Natural killer cell (primary cell): ENCODE measurements around the gene TEX51. TPM values are rescaled to one million over a fixed set of nuclear protein-coding genes. Genes with fewer than 3 reads are reported as not detected.

Source experiments
- ATAC-seq, 3 donors: fragments of 150-1000 bp in 2 of 3; fragments of 200-7000 bp in 1 of 3; cut with Tn5 transposase; 1 replicate in 1 of 3; 2 replicates in 2 of 3; pipeline ENCODE4 v1.10.0; 2021; ENCODE audit warnings: mild to moderate bottlenecking in 2 of 3, moderate library complexity in 2 of 3
- DNase-seq, 2 donors: peaks; one replicate each; pipeline versions ENCODE4 v3.0.0 to v3.0.0-alpha.2; 2013 to 2021; ENCODE audit warnings: mixed read lengths in 1 of 2
- H3K27ac ChIP-seq: one replicate; pipeline ENCODE4 v1.5.1; 2013; ENCODE audit warnings: mild to moderate bottlenecking, low read length
- H3K27me3 ChIP-seq: one replicate; pipeline ENCODE4 v1.6.1; 2013; ENCODE audit warnings: low read length; ENCODE audit not compliant: control insufficient read depth, insufficient read depth
- H3K36me3 ChIP-seq: one replicate; pipeline ENCODE4 v1.6.1; 2013; ENCODE audit warnings: low read length; ENCODE audit not compliant: control insufficient read depth, insufficient read depth
- H3K4me1 ChIP-seq: one replicate; pipeline ENCODE4 v1.6.1; 2013; ENCODE audit warnings: low read length; ENCODE audit not compliant: control insufficient read depth, insufficient read depth
- H3K4me3 ChIP-seq: one replicate; pipeline ENCODE4 v1.5.1; 2013; ENCODE audit warnings: low read length
- H3K9me3 ChIP-seq: one replicate; pipeline ENCODE4 v1.6.1; 2013; ENCODE audit warnings: low read length; ENCODE audit not compliant: control insufficient read depth, insufficient read depth
- H3K27ac Mint-ChIP-seq, 2 donors: one replicate each; pipeline ENCODE4 v1.8.0; 2022; ENCODE audit warnings: mild to moderate bottlenecking in 2 of 2, mixed read lengths in 2 of 2, moderate library complexity in 1 of 2
- H3K27me3 Mint-ChIP-seq, 2 donors: one replicate each; pipeline ENCODE4 v1.8.0; 2022; ENCODE audit warnings: low read depth in 2 of 2, mixed read lengths in 2 of 2
- H3K36me3 Mint-ChIP-seq: one replicate; pipeline ENCODE4 v1.8.0; 2022; ENCODE audit warnings: mixed read lengths
- H3K4me1 Mint-ChIP-seq, 2 donors: one replicate each; pipeline ENCODE4 v1.8.0; 2022; ENCODE audit warnings: mixed read lengths in 2 of 2
- H3K4me3 Mint-ChIP-seq: one replicate; pipeline ENCODE4 v1.8.0; 2022; ENCODE audit warnings: mild to moderate bottlenecking, moderate library complexity, mixed read lengths
- H3K9me3 Mint-ChIP-seq, 2 donors: one replicate each; pipeline ENCODE4 v1.8.0; 2022; ENCODE audit warnings: mixed read lengths in 2 of 2
- WGBS: methylation state at CpG from one replicate; pipeline ENCODE4 v1.1.7; 2013; ENCODE audit warnings: missing lambda C conversion rate; ENCODE audit not compliant: insufficient coverage; 5-methylcytosine and 5-hydroxymethylcytosine counted together
- intact Hi-C: fragments of 100-400 bp; cut with micrococcal nuclease; formaldehyde crosslinking; loops from one replicate; pipeline ENCODE4 v1.14.2; 2022
- total RNA-seq, 4 donors: library from RNA; stranded (reverse); fragments of 120-200 nt in 1 of 4; gene quantifications; one replicate each; pipeline versions ENCODE4 v1.2.3 to v1.2.4, GENCODE V29; 2013 to 2022
- TF ChIP-seq, protein P1 (sequence below): fragments of 200-600 bp; IDR thresholded peaks from one replicate; pipeline ENCODE4 v1.8.0; 2022; ENCODE audit warnings: antibody characterized with exemption

The TEX51 gene
- total RNA-seq, 3 donors from 2014 or later (not counting 1 experiment from before 2014, with no cell fraction given) = not detected

DNA sequence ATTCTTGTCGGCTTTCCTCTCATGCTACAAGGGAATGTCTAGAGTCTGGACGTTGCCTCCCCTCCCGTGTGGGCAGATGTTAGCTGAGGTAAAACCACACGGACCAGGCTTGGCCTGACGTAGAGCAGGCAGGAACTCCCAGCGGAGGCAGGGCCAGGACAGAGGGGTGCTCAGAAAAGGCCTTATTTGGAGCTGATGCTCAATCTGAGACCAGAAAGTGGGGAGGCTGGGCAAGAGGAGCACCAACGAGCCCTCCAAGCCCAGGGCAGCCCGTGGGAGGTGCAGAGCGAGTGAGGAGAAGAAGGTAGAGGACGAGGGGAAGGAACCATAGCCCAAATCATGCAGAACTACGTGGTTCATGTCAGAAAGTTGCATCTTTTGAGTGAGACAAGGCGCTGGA, 9.0 kb downstream of the TEX51 start:
- ATAC-seq = no peak

DNA sequence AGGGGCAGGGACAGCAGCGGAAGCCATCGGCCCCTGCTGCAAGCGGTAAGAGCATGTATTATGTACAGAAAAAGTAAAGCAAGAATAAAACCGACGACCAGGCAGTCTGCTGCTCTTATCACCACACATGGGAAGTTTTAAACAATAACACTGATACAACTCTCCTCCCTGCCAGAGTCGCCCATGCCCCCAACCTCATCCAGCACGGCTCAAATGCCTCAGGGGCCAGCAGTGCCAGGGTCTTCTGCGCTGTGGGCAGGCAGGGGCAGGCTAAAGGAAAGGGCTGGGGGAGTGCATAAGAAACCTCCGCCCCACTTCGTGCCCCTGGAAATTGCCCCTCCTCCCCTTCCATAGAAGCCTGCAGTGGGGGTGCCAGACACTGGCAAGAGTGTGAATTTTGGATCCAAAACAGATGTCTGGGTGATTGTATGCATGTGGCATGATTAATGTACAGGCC, 10.1 kb downstream of the TEX51 start:
- Histone ChIP-seq H3K4me3 (no peak overlapping the region), H3K9me3 (no peaks in the 10 kb centered on the region), H3K27me3 (no peaks in the 10 kb centered on the region), H3K4me1 (no peaks in the 10 kb centered on the region), H3K27ac (no peak overlapping the region), H3K36me3 (no peaks in the 10 kb centered on the region)
- no peak overlapping the region for H3K27ac Mint-ChIP-seq
- H3K4me3 Mint-ChIP-seq = no peak overlapping the region
- ATAC-seq = no peak
- no peaks in the 10 kb centered on the region for H3K9me3 Mint-ChIP-seq
- intact Hi-C loops = no loop called here
- H3K27me3 Mint-ChIP-seq = no peaks in the 10 kb centered on the region
- WGBS = 81% methylated on average over 9 of the region's 10 CpGs
- DNase-seq = no peak
- H3K4me1 Mint-ChIP-seq = no peaks in the 10 kb centered on the region
- TF ChIP-seq, protein P1, sequence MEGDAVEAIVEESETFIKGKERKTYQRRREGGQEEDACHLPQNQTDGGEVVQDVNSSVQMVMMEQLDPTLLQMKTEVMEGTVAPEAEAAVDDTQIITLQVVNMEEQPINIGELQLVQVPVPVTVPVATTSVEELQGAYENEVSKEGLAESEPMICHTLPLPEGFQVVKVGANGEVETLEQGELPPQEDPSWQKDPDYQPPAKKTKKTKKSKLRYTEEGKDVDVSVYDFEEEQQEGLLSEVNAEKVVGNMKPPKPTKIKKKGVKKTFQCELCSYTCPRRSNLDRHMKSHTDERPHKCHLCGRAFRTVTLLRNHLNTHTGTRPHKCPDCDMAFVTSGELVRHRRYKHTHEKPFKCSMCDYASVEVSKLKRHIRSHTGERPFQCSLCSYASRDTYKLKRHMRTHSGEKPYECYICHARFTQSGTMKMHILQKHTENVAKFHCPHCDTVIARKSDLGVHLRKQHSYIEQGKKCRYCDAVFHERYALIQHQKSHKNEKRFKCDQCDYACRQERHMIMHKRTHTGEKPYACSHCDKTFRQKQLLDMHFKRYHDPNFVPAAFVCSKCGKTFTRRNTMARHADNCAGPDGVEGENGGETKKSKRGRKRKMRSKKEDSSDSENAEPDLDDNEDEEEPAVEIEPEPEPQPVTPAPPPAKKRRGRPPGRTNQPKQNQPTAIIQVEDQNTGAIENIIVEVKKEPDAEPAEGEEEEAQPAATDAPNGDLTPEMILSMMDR = no peak
- no peaks in the 10 kb centered on the region for H3K36me3 Mint-ChIP-seq

More for the DNA sequence above, 9.0 kb downstream of the TEX51 start:
- Mint-ChIP-seq H3K36me3 (no peaks in the 10 kb centered on the region), H3K4me3 (no peak overlapping the region), H3K9me3 (no peaks in the 10 kb centered on the region), H3K27ac (no peak overlapping the region), H3K4me1 (no peaks in the 10 kb centered on the region), H3K27me3 (no peaks in the 10 kb centered on the region)
- no peak overlapping the region for H3K27ac ChIP-seq
- no peak overlapping the region for H3K4me3 ChIP-seq
- intact Hi-C loops = no loop called here
- no peaks in the 10 kb centered on the region for H3K9me3 ChIP-seq
- no peak for DNase-seq
- H3K27me3 ChIP-seq = no peaks in the 10 kb centered on the region
- H3K36me3 ChIP-seq = no peaks in the 10 kb centered on the region
- 80% methylated on average over 12 of the region's 12 CpGs for WGBS
- TF ChIP-seq, protein P1 = no peak
- H3K4me1 ChIP-seq = no peaks in the 10 kb centered on the region

DNA sequence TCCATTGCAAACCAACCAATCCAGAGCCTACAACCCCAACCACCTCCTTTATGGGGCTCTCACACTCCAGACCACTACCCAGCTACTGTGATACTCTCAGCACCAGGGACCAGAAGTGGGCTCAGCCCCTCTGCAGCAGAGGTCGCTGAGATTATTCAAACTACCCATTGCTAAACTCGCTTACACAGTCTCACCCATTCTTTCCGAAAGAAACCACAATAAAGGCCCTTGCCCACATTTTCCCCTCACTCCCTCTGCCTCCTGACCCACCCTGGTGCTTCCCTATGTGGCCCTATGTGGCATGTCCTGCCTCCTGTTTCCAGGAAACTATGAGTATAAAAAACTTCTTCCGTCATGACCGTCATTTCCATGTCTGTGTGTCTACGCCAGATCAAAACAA, 10.7 kb downstream of the TEX51 start:
- H3K27me3 Mint-ChIP-seq = no peaks in the 10 kb centered on the region
- ATAC-seq = no peak
- Histone ChIP-seq H3K4me1 (no peaks in the 10 kb centered on the region), H3K4me3 (no peak overlapping the region), H3K27me3 (no peaks in the 10 kb centered on the region), H3K36me3 (no peaks in the 10 kb centered on the region), H3K9me3 (no peaks in the 10 kb centered on the region), H3K27ac (no peak overlapping the region)
- H3K36me3 Mint-ChIP-seq = no peaks in the 10 kb centered on the region
- WGBS = 77% methylated on average over 6 of the region's 6 CpGs
- no peaks in the 10 kb centered on the region for H3K9me3 Mint-ChIP-seq
- TF ChIP-seq, protein P1 = no peak
- H3K27ac Mint-ChIP-seq = no peak overlapping the region
- no peak overlapping the region for H3K4me3 Mint-ChIP-seq
- DNase-seq = no peak
- no peaks in the 10 kb centered on the region for H3K4me1 Mint-ChIP-seq
- intact Hi-C loops = no loop called here

DNA sequence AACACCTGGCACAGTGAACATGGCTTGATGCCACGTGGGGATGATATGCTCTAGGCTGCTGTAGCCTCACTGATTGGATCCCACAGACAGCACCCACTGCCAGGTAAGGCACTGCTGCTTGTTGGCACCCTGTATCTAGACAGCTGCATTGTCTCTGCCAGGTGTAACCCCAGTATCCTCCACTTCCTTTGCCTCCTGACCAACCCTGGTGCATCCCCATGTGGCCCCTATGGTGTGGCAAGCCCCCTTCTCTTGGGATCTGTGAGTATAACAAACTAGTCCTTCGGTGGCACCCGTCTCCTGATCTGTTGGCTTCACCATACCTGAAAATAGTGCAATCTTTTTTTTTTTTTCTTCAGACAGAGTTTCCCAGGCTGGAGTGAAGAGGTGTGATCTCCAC, 11.1 kb downstream of the TEX51 start:
- DNase-seq (no peak), ATAC-seq (no peak)
- Histone ChIP-seq H3K4me3 (no peak overlapping the region), H3K36me3 (no peaks in the 10 kb centered on the region), H3K4me1 (no peaks in the 10 kb centered on the region), H3K27me3 (no peaks in the 10 kb centered on the region), H3K9me3 (no peaks in the 10 kb centered on the region), H3K27ac (no peak overlapping the region)
- no peaks in the 10 kb centered on the region for H3K36me3 Mint-ChIP-seq
- intact Hi-C loops = no loop called here
- H3K4me3 Mint-ChIP-seq = no peak overlapping the region
- WGBS = 96% methylated on average over 3 of the region's 3 CpGs
- TF ChIP-seq, protein P1 = no peak
- no peaks in the 10 kb centered on the region for H3K9me3 Mint-ChIP-seq
- no peaks in the 10 kb centered on the region for H3K27me3 Mint-ChIP-seq
- H3K27ac Mint-ChIP-seq = no peak overlapping the region
- no peaks in the 10 kb centered on the region for H3K4me1 Mint-ChIP-seq
